ENCODE measurements around the gene CNTLN.
"Not testable (repeated sequence)": the region's sequence is repeated elsewhere in the genome, so short reads cannot be mapped to it uniquely, and the experiment has no call there.

Gene CNTLN

DNA sequence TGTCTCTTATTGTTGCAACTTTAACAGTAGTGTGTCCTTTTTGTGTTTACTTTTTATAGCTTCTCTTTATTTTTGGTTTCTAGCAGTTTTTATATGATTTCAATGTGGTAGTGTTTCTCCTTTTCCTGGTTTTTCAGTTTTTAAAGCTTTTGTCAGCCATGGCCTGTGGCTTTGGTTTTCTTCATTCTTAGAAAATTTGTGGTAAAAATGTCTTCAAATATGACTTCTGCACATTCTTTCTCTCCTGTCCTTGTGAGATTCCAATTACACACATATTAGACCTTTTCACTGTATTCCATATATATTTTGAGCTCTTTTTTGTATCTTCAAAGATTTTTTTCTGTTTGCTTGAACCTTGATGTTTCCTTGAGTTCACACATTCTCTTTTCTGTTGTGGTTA is 180.5 kb downstream of the CNTLN start:
- DNase-seq = no peak

DNA sequence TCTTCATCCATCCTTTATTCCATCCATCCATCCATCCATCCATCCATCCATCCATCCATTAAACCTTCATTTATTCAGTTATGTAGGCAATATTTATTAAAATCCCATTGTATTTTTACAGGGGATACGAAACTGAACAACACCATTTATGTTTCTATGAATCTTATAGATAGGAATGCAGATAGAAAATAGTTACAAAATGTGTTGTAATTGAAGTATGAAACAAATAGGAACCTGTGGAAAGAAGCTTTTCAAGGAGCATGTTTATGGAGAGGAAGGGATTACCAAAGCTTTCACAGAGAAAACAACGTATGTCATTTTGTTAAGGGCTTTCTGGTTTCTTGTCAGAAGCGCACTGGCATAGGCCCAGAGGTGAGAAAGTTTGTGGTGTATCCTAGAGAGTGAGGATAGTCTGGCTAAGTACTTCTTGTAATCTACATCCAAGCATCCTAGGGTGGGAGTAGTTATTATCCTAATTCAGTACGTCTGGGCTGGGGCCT is 184.0 kb downstream of the CNTLN start:
- DNase-seq = no peak

DNA sequence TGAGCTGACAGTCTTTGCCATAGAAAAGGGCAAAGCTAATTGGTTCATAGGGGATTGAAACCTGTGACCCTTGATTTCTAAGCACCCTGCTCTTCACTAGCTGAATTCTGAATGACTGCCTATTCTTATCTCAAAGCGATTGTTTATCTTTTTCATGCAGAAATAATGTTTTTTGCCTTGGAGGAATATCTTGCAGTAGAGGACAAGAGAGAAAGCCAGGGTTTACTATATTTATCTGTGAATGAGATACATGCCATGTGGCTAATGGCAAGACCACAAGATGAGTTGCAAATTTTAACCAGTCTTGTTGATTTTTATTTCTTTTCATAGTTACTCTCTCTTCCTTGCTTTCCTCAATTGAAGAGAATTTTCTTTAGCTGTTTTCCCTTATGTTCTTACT is 185.0 kb downstream of the CNTLN start:
- DNase-seq = no peak

DNA sequence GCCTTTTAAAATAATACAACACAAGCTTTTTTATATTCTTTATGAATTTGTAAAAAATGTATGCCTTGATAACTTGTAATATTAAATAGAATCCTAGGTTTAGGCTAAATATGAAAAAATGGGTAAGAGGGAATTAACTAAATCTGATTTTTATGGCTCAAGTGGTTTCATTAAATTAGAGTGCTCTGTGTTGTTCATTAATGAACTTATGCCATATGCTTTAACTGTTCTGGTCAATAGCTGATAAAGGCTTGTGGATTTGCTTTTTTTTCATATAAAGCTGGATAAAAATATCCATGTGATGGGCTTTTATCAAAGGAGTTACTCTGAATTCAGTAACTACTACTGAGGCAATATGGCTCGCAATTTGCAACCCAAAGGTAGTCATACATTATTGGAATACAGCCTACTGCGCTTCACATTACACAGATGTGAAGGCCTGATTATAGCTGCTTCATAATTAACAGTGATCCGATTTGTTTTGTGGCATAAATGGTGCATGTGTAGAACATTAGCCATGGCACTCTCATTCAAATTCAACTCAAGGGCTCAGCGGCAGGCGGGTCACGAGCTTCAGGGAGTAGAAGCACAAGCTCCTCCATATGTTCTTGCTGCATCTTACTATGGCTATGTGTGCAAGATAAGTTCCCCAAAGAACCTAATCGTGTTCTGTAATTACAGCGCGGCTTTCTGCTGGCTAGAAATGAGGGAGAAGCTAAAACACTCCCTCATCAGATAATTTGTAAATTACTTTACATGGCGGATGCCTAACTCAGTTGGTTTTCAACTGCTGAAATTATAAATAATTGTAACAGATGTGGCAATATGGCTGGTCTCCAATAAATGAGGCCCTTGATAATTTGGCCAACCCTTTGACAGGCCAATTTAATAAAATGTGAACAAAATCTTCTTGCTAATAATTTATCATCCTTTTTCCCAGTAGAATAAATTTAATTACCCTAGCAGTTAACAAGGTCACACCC is 188.3 kb downstream of the CNTLN start:
- DNase-seq = no peak

DNA sequence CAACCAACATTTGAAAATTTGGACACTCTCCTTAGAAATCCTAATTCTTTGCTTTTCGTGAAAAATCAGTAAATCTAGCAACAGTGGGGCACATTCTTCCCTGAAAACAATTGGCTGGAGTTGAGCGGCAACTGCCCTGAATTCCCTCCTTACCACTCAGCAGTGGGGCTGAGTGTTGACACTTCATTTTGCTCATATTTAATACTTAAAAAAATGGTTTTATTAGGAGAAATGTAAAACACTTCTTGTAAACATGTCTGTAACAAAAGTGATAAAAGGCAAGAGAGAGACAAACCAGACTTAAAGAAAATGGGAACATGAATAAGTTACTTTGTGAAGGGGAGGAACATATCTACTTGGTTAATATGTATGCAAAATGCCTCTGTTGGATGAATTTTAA is 193.5 kb downstream of the CNTLN start:
- DNase-seq = no peak

DNA sequence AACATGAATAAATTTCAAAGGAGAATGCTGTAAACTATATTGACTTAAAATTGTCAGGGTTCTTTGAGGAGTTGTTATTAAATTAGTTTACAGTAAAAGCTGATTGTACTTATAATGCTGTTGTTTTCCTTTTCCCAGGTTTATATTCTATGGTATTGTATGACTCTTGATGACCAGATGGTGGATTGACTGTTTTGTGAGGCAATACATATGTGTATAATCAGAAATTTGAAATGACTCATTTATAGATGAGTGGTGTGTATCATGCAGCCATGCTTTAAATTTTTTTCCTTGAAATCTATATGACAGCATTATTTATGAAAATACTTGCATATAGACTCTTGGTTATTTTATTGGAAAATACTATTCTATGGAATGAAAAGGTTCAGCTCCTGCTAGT is 195.3 kb downstream of the CNTLN start:
- DNase-seq = no peak

DNA sequence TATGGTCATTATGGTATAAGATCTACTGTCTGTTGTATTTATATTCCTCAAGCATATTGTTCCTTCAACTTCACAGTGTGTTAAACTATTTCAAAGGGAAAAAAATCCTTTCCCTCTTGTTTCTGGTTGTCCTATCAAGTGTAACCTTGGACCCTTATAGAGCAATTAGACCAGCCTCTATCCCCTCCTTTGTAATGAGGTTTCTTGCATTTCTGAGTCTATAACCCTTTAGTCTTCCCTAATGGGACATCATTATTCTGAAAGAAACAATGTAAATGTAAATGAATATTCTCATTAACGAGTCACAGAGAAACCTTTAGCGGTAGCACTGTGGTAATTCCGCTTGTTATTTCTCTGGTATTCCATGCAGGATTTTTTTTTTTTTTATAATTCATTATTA is 197.3 kb downstream of the CNTLN start:
- DNase-seq = no peak

DNA sequence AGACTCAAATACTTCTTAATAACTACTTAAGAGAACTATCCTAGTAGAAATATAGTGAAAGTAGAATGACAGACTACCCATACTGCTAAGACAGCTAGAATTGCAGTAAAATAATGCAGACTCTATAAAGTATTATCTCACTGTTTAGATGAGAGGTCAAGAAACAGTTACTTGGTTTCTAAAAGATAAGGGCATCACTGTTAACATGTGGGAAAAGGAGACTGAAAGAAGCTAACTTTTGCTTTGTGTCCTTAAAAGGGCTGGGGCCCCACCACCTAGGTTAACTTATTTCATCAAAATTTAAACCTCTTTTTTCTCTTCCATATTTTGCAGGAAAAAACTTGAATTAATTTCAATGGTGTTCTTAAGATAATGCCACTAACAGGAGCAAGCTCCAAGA is 204.3 kb downstream of the CNTLN start:
- DNase-seq = no peak

DNA sequence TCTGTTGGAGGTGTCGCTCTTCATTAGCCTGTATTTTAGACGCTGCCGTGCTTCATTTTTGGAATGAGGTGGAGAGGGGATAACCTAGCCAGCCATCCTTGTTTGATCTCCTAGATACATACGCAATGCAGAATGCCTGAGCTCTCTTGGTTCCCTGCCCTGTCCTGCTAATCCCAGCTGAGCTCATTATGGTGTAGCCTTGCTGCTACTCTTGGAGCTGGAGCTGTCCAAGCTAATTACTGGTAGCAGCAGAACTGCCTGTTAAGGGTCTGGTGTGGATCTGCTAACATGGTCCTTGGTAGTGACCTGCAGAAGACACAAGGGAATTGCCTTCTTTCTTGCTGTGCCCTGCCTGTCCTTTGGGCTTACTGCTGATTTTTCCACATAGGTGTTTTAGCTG is 207.9 kb downstream of the CNTLN start:
- DNase-seq = no peak

DNA sequence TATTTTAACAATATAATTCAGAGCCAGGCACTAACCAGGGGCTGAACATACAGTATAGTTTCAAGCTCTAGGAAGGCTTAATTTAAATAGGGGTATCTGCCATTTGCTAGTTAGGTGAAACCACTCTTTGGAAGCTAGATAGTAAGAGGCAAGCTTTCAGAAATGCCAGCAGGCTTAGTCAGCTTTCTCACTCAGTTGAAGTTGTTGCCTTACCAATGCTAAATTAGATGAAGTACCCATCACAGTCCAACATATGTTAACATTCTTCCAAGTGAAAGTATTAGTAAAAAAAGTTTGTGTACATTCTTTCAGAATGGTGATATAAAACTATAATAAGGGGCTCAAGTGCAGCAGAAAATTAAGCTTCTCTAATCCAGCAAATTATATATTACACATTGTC is 215.0 kb downstream of the CNTLN start:
- no peak for DNase-seq

DNA sequence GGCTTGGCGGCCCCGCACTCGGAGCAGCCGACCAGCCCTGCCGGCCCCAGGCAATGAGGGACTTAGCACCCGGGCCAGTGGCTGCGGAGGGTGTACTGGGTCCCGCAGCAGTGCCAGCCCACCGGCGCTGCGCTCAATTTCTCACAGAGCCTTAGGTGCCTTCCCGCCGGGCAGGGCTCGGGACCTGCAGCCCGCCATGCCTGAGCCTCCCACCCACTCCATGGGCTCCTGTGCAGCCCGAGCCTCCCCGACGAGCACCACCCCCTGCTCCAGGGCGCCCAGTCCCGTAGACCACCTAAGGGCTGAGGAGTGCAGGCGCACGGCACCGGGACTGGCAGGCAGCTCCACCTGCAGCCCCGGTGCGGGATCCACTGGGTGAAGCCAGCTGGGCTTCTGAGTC is 219.2 kb downstream of the CNTLN start:
- DNase-seq = not testable (repeated sequence)

DNA sequence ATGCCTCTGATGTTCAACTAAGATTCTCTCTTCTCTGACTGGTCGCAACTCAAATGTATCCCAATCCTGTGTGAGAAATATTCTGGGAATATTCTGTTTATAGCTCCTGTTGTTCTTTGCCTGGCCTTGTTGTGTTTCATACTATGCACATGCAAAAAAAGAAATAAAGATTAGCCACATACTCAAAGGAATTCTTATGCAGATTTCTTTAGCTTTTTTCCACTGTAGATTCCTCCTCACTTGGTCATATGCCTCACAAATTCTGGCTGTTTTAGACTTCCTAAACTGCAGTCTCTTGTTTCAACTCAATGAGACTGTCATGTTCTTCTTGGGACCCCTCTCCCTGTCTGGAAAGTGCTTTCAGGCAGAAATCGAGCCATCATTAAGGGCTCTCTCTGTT is 226.5 kb downstream of the CNTLN start:
- no peak for DNase-seq

DNA sequence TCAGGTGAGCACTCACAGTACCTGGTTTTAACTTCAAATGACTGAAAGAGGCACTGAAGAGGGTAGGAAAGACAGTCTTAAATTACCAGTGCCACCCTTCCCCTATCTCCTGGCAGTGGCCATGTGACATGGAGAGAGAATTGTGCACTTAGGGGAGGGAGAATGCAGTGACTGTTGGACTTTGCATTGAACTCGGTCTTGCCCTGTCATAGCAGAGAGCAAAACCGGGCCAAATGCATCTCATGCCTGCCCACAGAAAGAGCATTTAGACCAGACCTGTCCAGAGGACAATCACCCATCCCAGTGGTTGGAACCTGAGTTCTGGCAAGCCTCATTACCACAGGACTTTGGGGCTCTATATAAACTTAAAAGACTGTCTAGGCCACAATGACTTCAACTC is 232.2 kb downstream of the CNTLN start:
- no peak for DNase-seq

DNA sequence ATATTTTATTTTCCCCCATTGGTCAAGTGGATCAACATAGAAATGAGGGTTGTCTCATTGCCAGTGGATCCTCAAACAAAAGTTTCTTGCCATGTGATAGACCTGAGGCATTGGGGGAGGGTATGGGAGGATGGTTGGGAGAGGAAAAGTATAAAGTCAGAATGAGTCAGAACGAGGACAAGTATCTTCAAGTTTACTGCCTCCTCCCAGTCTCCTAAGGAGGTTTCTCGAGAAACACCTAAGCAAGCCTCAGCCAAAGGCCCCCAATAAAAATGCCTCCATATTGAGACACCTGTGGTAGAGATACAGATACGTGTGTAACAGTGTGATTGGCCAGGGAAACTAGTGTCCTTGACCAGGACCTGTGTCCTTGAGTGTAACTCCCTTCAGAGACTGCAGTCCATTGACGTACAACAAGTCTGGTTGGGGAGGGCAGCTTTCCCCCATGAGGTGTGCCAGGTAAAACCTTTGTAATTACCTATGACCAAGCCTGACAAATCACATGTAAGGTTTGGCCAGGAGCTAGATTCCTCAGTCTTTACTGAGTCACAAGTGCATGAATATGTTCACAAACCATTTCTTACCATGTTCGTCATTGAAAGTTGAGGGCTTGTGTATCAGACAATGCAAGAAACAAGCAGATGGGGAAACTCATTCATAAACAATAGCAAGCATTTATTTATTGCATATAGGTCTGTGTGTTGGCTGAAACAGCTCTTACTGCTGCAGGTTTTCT is 245.5 kb downstream of the CNTLN start:
- DNase-seq = no peak

DNA sequence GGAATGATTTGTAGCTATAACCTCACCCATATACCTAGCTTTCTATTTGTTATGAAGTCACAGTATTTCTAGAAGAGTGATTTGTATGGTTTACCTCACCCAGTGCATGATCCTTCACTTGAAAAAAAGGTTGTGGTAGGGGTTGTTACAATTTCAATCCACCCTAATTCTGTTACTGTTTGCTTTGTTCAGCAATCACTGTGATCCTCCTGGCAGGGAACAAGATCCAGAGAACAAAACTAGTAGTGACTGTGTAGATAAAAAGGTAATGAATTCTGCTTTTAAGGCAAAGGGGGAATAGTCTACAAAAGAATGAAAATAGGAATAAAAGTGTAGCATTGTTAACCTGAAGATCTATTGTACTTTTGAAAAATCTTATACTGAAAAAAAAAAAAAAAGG is 252.7 kb downstream of the CNTLN start:
- DNase-seq = no peak

DNA sequence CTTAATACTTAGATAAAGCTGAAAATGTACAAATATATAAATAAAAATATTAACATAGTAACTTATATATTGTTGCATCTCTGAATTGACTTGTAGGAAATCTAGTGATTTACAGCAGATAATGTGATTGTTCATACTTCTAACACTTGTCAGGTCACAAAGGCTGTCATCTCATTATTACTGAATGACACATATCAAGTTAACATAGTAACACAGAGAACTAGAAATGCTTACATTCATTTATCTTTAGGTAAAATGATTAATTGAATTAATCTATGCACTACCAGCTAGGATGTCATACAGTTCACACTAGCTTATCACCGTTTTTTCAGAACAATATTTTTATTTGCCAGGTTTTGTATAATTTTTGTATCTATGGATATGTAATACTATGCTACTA is 254.2 kb downstream of the CNTLN start:
- DNase-seq = no peak

DNA sequence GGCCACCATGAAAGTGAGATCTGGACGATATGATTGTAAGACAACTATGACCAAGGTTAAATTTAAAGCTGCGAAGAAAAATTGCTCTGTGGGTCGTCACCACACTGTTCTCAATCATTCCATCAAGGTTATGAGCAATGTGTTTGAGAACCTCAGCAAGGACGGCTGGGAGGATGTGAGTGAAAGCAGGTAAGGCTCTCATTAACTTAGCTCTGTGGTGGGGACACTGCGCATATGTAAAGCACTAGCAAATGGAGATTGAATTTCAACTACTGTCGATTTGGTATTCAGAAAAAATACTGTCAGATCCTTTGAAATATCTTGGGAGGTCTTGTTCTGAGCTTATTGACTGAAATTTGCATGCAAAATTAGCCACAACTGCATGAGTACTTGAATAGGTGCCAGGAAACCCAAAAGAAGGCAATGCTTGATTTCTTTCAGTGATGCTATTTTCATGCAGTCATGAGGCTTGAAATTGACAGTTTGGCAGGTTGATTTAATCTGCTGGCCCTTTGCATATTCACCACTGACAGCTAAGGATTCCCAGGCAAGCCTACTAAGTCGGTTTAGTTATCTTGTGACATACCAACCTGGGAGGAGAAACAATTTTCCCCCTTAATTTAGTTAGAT is 260.2 kb downstream of the CNTLN start:
- DNase-seq = no peak

DNA sequence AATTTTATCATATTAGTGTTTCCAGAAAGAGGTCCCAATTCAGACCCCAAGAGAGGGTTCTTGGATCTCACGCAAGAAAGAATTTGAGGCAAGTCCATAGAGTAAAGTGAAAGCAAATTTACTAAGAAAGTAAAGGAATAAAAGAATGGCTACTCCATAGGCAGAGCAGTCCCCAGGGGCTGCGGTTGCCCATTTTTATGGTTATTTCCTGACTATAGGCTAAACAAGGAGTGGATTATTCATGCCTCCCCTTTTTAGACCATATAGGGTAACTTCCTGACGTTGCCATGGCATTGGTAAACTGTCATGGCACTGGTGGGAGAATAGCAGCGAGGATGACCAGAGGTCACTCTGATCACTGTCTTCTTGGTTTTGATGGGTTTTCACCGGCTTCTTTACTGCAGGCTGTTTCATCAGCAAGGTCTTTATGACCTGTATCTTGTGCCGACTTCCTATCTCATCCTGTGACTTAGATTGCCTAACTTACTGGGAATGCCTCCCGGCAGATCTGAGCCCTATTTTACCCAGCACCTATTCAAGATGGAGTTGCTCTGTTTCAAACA is 262.4 kb downstream of the CNTLN start:
- not testable (repeated sequence) for DNase-seq

DNA sequence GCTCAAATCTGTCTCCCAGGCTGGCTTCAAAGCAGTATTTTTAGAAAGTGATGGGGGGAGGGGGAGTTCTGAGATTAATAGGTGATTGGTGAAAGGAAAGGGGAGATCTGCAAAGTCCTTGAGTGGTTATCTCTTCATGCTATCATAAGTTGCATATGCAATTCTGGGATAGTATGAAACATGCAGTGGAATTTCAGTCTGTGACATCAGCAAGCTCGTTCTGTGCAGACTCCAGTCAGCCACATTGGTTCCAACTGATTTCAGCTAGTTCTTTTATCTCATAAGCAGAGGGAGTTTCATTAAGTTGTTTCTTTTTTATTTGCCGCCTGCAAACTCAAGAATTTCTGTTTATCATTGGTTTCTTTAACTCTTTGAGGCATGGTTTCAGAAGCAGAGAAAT is 263.5 kb downstream of the CNTLN start:
- no peak for DNase-seq

DNA sequence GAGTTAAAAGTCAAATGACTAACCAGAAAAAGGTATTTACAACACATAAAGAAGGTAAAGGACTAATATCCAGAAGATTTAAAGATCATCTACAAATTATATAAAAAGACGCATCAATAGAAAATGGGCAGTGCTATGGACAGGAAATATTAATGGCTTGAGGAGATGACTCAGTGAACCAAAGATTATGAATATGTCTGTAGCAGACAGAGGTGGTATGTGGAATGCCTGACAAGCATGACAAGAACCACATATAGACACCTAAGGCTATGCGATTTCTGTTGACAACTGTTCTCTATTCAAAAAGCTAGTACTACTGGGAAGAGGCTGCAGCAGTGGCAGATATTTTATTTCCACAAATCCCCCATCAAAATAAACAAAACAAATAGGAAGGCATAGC is 267.0 kb downstream of the CNTLN start:
- no peak for DNase-seq

DNA sequence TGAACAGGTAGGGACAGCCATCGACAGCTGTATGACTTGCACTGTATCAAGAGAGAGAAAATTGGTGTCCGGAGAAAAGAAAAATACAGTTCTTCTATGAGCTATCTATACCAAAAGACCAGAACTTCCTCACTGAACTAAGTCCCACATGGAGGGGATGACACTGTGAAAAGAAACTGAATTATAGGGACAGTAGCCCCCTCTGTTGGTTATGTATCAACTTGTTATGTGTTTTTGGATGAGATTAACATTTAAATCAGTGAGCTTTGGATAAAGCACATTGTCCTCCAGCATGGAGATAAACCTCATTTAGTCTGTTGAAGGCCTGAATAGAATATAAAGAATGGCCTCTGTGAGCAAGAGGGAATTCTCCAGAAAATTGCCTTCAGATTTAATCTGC is 267.5 kb downstream of the CNTLN start:
- DNase-seq = no peak

DNA sequence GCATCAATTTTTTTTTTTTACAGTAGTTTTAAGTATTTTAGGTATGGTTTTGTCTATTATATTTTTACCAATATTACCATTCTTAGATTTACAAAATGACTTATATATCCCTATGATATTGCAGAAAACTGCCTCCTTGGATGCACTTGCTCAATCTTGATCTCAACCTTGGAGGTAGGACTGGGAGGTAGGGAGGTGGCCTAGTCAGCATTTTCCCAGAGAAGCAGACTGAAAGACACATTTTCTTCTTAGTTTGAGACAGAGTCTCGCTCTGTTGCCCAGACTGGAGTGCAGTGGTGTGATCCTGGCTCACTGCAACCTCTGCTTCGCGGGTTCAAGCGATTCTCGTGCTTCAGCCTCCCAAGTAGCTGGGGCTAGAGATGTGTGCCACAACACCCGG is 268.7 kb downstream of the CNTLN start:
- no peak for DNase-seq

DNA sequence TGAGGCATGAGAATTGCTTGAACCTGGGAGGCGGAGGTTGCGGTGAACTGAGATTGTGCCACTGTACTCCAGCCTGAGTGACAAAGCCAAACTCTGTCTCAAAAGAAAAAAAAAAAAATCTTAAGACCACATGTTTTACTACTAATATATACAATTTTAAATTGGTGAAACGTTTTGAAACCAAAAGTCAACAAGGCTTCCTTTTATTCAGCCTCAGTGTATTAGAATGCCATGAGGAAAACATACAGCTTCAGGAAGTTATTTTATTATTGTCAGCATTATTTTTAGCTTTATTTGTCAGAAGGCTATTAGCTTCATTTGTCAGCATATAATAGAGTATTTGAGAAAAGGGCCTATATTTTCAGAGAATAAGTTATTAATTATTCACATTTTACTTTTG is 280.1 kb downstream of the CNTLN start:
- DNase-seq = no peak

All from kidney glomerular epithelial cell (primary cell).